Natural killer cell (primary cell): ENCODE data around the gene CEMIP. TPM values are rescaled to one million over a fixed set of nuclear protein-coding genes. Genes with fewer than 3 reads are reported as not detected.
A peak's percentile ranks its signal among the peaks of the same experiment; 100 is the strongest.

Source experiments
- ATAC-seq, 3 donors: fragments of 150-1000 bp in 2 of 3; fragments of 200-7000 bp in 1 of 3; cut with Tn5 transposase; 1 replicate in 1 of 3; 2 replicates in 2 of 3; pipeline ENCODE4 v1.10.0; 2021; ENCODE audit warnings: mild to moderate bottlenecking in 2 of 3, moderate library complexity in 2 of 3
- DNase-seq, 2 donors: peaks; one replicate each; pipeline versions ENCODE4 v3.0.0 to v3.0.0-alpha.2; 2013 to 2021; ENCODE audit warnings: mixed read lengths in 1 of 2
- H3K27ac ChIP-seq: one replicate; pipeline ENCODE4 v1.5.1; 2013; ENCODE audit warnings: mild to moderate bottlenecking, low read length
- H3K27me3 ChIP-seq: one replicate; pipeline ENCODE4 v1.6.1; 2013; ENCODE audit warnings: low read length; ENCODE audit not compliant: control insufficient read depth, insufficient read depth
- H3K36me3 ChIP-seq: one replicate; pipeline ENCODE4 v1.6.1; 2013; ENCODE audit warnings: low read length; ENCODE audit not compliant: control insufficient read depth, insufficient read depth
- H3K4me1 ChIP-seq: one replicate; pipeline ENCODE4 v1.6.1; 2013; ENCODE audit warnings: low read length; ENCODE audit not compliant: control insufficient read depth, insufficient read depth
- H3K4me3 ChIP-seq: one replicate; pipeline ENCODE4 v1.5.1; 2013; ENCODE audit warnings: low read length
- H3K9me3 ChIP-seq: one replicate; pipeline ENCODE4 v1.6.1; 2013; ENCODE audit warnings: low read length; ENCODE audit not compliant: control insufficient read depth, insufficient read depth
- H3K27ac Mint-ChIP-seq, 2 donors: one replicate each; pipeline ENCODE4 v1.8.0; 2022; ENCODE audit warnings: mild to moderate bottlenecking in 2 of 2, mixed read lengths in 2 of 2, moderate library complexity in 1 of 2
- H3K27me3 Mint-ChIP-seq, 2 donors: one replicate each; pipeline ENCODE4 v1.8.0; 2022; ENCODE audit warnings: low read depth in 2 of 2, mixed read lengths in 2 of 2
- H3K36me3 Mint-ChIP-seq: one replicate; pipeline ENCODE4 v1.8.0; 2022; ENCODE audit warnings: mixed read lengths
- H3K4me1 Mint-ChIP-seq, 2 donors: one replicate each; pipeline ENCODE4 v1.8.0; 2022; ENCODE audit warnings: mixed read lengths in 2 of 2
- H3K4me3 Mint-ChIP-seq: one replicate; pipeline ENCODE4 v1.8.0; 2022; ENCODE audit warnings: mild to moderate bottlenecking, moderate library complexity, mixed read lengths
- H3K9me3 Mint-ChIP-seq, 2 donors: one replicate each; pipeline ENCODE4 v1.8.0; 2022; ENCODE audit warnings: mixed read lengths in 2 of 2
- WGBS: methylation state at CpG from one replicate; pipeline ENCODE4 v1.1.7; 2013; ENCODE audit warnings: missing lambda C conversion rate; ENCODE audit not compliant: insufficient coverage; 5-methylcytosine and 5-hydroxymethylcytosine counted together
- intact Hi-C: fragments of 100-400 bp; cut with micrococcal nuclease; formaldehyde crosslinking; loops from one replicate; pipeline ENCODE4 v1.14.2; 2022
- total RNA-seq, 4 donors: library from RNA; stranded (reverse); fragments of 120-200 nt in 1 of 4; gene quantifications; one replicate each; pipeline versions ENCODE4 v1.2.3 to v1.2.4, GENCODE V29; 2013 to 2022
- TF ChIP-seq, protein P1 (sequence below): fragments of 200-600 bp; IDR thresholded peaks from one replicate; pipeline ENCODE4 v1.8.0; 2022; ENCODE audit warnings: antibody characterized with exemption

Gene CEMIP
- total RNA-seq, 3 donors from 2014 or later (not counting 1 experiment from before 2014, with no cell fraction given): 0.07 to 0.82 TPM; not detected in 1

DNA sequence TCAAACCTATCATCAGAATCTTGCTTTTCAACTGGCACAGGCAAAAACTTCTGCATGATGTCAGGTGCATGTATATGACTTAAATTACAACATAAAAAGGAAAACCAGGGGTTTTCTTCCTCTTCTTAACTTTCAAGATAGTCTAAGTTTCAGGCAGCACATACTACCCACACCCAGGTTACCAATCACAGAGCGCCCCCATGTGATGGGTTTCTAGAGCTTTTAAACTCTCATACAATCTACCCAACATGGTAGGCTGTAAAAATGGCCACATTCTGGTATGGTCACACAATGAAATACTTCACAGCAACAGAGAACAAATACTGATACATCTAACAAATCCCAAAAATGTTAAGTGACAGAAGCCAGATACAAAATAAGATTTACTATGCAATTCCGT is 203.0 kb downstream of the CEMIP start:
- DNase-seq (peak in 1 of 2 donors; percentile 30), ATAC-seq (no peak)
- intact Hi-C loops: no loop called here
- no peaks in the 10 kb centered on the region for H3K9me3 ChIP-seq
- H3K4me1 ChIP-seq: peaks cover 4% of the 10 kb centered on the region
- H3K27ac ChIP-seq: no peak overlapping the region
- 91% methylated on average over 2 of the region's 2 CpGs for WGBS
- Mint-ChIP-seq H3K27me3 (no peaks in the 10 kb centered on the region), H3K27ac (peak overlapping the region in 1 of 2 donors; percentile 9), H3K36me3 (peaks cover 10% of the 10 kb centered on the region), H3K4me1 (peaks cover 34 to 46% of the 10 kb centered on the region in 2 donors), H3K4me3 (no peak overlapping the region), H3K9me3 (no peaks in the 10 kb centered on the region)
- H3K36me3 ChIP-seq: peaks cover 32% of the 10 kb centered on the region
- H3K4me3 ChIP-seq: no peak overlapping the region
- TF ChIP-seq, protein P1, sequence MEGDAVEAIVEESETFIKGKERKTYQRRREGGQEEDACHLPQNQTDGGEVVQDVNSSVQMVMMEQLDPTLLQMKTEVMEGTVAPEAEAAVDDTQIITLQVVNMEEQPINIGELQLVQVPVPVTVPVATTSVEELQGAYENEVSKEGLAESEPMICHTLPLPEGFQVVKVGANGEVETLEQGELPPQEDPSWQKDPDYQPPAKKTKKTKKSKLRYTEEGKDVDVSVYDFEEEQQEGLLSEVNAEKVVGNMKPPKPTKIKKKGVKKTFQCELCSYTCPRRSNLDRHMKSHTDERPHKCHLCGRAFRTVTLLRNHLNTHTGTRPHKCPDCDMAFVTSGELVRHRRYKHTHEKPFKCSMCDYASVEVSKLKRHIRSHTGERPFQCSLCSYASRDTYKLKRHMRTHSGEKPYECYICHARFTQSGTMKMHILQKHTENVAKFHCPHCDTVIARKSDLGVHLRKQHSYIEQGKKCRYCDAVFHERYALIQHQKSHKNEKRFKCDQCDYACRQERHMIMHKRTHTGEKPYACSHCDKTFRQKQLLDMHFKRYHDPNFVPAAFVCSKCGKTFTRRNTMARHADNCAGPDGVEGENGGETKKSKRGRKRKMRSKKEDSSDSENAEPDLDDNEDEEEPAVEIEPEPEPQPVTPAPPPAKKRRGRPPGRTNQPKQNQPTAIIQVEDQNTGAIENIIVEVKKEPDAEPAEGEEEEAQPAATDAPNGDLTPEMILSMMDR: no peak
- H3K27me3 ChIP-seq: no peaks in the 10 kb centered on the region

DNA sequence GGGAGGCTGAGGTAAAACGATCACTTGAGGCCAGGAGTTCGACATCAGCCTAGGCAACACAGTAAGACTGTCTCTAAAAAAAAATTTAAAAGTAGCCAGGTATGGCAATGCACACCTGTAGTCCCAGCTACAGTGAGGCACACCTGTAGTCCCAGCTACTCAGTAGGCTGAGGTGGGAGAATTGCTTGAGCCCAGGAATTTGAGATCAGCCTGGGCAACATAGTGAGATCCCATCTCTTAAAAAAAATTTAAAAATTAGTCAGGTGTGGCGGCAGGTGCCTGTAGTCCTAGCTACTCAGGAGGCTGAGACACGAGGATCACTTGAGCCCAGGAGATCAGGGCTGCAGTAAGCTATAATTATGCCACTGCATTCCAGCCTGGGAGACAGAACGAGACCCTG is 203.7 kb downstream of the CEMIP start:
- H3K27me3 Mint-ChIP-seq: no peaks in the 10 kb centered on the region
- no peak overlapping the region for H3K27ac Mint-ChIP-seq
- DNase-seq (no peak), ATAC-seq (no peak)
- Histone ChIP-seq H3K36me3 (peaks cover 30% of the 10 kb centered on the region), H3K4me3 (no peak overlapping the region), H3K9me3 (no peaks in the 10 kb centered on the region), H3K27me3 (no peaks in the 10 kb centered on the region), H3K27ac (no peak overlapping the region), H3K4me1 (peaks cover 4% of the 10 kb centered on the region)
- no peaks in the 10 kb centered on the region for H3K9me3 Mint-ChIP-seq
- intact Hi-C loops: no loop called here
- 94% methylated on average over 4 of the region's 5 CpGs for WGBS
- peaks cover 34 to 42% of the 10 kb centered on the region in 2 donors for H3K4me1 Mint-ChIP-seq
- peaks cover 10% of the 10 kb centered on the region for H3K36me3 Mint-ChIP-seq
- no peak overlapping the region for H3K4me3 Mint-ChIP-seq
- TF ChIP-seq, protein P1: no peak

DNA sequence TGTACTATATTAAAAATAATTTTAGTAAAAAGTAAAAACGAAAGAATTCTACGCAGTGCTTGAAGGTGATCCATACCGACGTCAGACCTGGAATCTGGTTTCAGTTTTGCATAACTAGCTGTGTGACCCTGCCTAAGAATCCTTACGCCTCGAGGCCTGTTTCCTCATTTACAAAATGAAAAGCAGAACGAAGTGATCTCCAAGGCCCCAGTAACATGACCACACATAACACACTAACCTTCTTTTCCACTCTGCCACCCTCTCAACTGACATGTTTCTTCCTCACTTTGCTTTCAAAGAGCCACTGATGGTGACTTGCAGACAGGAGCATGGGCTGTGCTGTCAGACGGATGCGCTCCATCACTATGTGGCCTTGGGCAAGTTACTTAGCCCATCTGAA is 205.7 kb downstream of the CEMIP start:
- TF ChIP-seq, protein P1: no peak
- intact Hi-C loops: no loop called here
- Mint-ChIP-seq H3K27me3 (no peaks in the 10 kb centered on the region), H3K4me1 (peaks cover 54 to 62% of the 10 kb centered on the region in 2 donors), H3K27ac (peak overlapping the region; percentile 59 to 81), H3K36me3 (no peaks in the 10 kb centered on the region), H3K4me3 (no peak overlapping the region), H3K9me3 (no peaks in the 10 kb centered on the region)
- peak in 1 of 2 donors; percentile 24 for DNase-seq
- ATAC-seq: no peak
- H3K4me3 ChIP-seq: no peak overlapping the region
- no peaks in the 10 kb centered on the region for H3K27me3 ChIP-seq
- H3K27ac ChIP-seq: peak overlapping the region; percentile 45
- H3K36me3 ChIP-seq: peaks cover 12% of the 10 kb centered on the region
- WGBS: 25% methylated on average over 7 of the region's 9 CpGs
- no peaks in the 10 kb centered on the region for H3K9me3 ChIP-seq
- peaks cover 16% of the 10 kb centered on the region for H3K4me1 ChIP-seq

DNA sequence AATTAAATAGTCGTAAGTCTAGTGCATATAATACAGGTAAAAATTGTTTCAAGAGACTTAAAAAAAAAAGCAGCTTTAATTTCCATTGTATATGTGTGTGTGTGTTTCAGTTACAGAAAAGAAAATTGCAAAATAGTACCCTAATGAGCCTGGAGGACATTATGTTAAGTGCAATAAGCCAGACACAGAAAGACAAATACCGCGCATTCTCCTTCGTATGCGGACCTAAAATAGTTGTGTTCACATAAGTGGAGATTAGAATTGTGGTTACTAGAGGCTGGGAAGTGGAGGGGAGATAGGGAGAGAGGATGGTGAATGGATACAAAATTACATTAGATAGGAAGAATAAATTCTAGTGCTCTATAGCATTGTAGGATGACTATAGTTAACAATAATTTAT is 206.8 kb downstream of the CEMIP start:
- no peak overlapping the region for H3K27ac ChIP-seq
- TF ChIP-seq, protein P1: no peak
- Mint-ChIP-seq H3K9me3 (no peaks in the 10 kb centered on the region), H3K27me3 (no peaks in the 10 kb centered on the region), H3K4me1 (peaks cover 59 to 65% of the 10 kb centered on the region in 2 donors), H3K27ac (peak overlapping the region in 1 of 2 donors; percentile 6), H3K36me3 (no peaks in the 10 kb centered on the region), H3K4me3 (no peak overlapping the region)
- H3K27me3 ChIP-seq: no peaks in the 10 kb centered on the region
- ATAC-seq: no peak
- H3K4me3 ChIP-seq: no peak overlapping the region
- peaks cover 19% of the 10 kb centered on the region for H3K4me1 ChIP-seq
- intact Hi-C loops: no loop called here
- no peak for DNase-seq
- WGBS: 96% methylated on average over 4 of the region's 5 CpGs
- peaks cover 4% of the 10 kb centered on the region for H3K36me3 ChIP-seq
- H3K9me3 ChIP-seq: no peaks in the 10 kb centered on the region
